SJSA1 (cell line): ENCODE data around the gene ST6GALNAC3. TPM values are rescaled to one million over a fixed set of nuclear protein-coding genes. Genes with fewer than 3 reads are reported as not detected.
A peak's percentile ranks its signal among the peaks of the same experiment; 100 is the strongest.

ENCODE experiments used
- DNase-seq, 2 experiments: peaks; one replicate each; pipeline ENCODE4 v3.0.0-alpha.2; 2015 to 2020; ENCODE audit warnings: low spot score in 2 of 2, low read depth in 1 of 2
- H3K27ac ChIP-seq: fragments of 250-450 bp; sonication (Bioruptor Pico); 2 replicates; pipeline ENCODE4 v1.5.1; 2020; ENCODE audit warnings: mild to moderate bottlenecking, moderate library complexity
- H3K27me3 ChIP-seq: fragments of 250-450 bp; sonication (Bioruptor Pico); replicated peaks from 2 replicates; pipeline ENCODE4 v1.5.1; 2020; ENCODE audit warnings: mild to moderate bottlenecking, moderate library complexity
- H3K36me3 ChIP-seq: fragments of 250-450 bp; sonication (Bioruptor Pico); 2 replicates; pipeline ENCODE4 v1.5.1; 2020; ENCODE audit warnings: mild to moderate bottlenecking
- H3K4me1 ChIP-seq: fragments of 250-450 bp; sonication (Bioruptor Pico); replicated peaks from 2 replicates; pipeline ENCODE4 v1.6.1; 2021; ENCODE audit warnings: mild to moderate bottlenecking
- H3K4me3 ChIP-seq: fragments of 250-450 bp; sonication (Bioruptor Pico); 2 replicates; pipeline ENCODE4 v1.5.1; 2020; ENCODE audit warnings: mild to moderate bottlenecking
- H3K9me3 ChIP-seq: fragments of 250-450 bp; sonication (Bioruptor Pico); replicated peaks from 2 replicates; pipeline ENCODE4 v1.5.1; 2020; ENCODE audit warnings: mild to moderate bottlenecking
- total RNA-seq: library from RNA; depleted of rRNA; stranded (reverse); fragments of >200 nt; shearing (Covaris generic); gene quantifications from 2 replicates; pipeline ENCODE4 v1.2.3, GENCODE V29; 2014

The ST6GALNAC3 gene
- total RNA-seq, 1 experiment from 2014 or later = 5.1 TPM

GRCh38 chr1:76247261-76247852, 172.8 kb downstream of the ST6GALNAC3 start:
- Histone ChIP-seq H3K9me3 (0 out of 2 replicates have a peak, but pooled peaks cover 2% of the 10 kb centered on the region), H3K4me3 (no peak overlapping the region), H3K27ac (no peak overlapping the region), H3K27me3 (no peaks in the 10 kb centered on the region), H3K36me3 (no peaks in the 10 kb centered on the region), H3K4me1 (no peaks in the 10 kb centered on the region)
- DNase-seq = no peak

GRCh38 chr1:76250271-76250670, 175.7 kb downstream of the ST6GALNAC3 start:
- Histone ChIP-seq H3K27me3 (no peaks in the 10 kb centered on the region), H3K4me3 (no peak overlapping the region), H3K27ac (no peak overlapping the region), H3K36me3 (no peaks in the 10 kb centered on the region), H3K4me1 (peaks cover 17% of the 10 kb centered on the region), H3K9me3 (no peaks in the 10 kb centered on the region)
- DNase-seq = no peak

GRCh38 chr1:76252431-76252830, 177.9 kb downstream of the ST6GALNAC3 start:
- H3K4me1 ChIP-seq = peaks cover 20% of the 10 kb centered on the region
- no peak overlapping the region for H3K27ac ChIP-seq
- no peak overlapping the region for H3K4me3 ChIP-seq
- no peaks in the 10 kb centered on the region for H3K36me3 ChIP-seq
- no peaks in the 10 kb centered on the region for H3K9me3 ChIP-seq
- DNase-seq = no peak
- H3K27me3 ChIP-seq = no peaks in the 10 kb centered on the region

GRCh38 chr1:76254104-76255030, 179.8 kb downstream of the ST6GALNAC3 start:
- Histone ChIP-seq H3K27ac (peak overlapping the region; percentile 49), H3K4me3 (no peak overlapping the region), H3K4me1 (peaks cover 20% of the 10 kb centered on the region), H3K27me3 (no peaks in the 10 kb centered on the region), H3K36me3 (no peaks in the 10 kb centered on the region), H3K9me3 (no peaks in the 10 kb centered on the region)
- DNase-seq = peak in 1 of 2 experiments; percentile 25

- H3K4me3 ChIP-seq = no peak overlapping the region
- H3K4me1 ChIP-seq = peaks cover 20% of the 10 kb centered on the region
- H3K27ac ChIP-seq = no peak overlapping the region
- H3K27me3 ChIP-seq = no peaks in the 10 kb centered on the region
- no peaks in the 10 kb centered on the region for H3K36me3 ChIP-seq
- H3K9me3 ChIP-seq = no peaks in the 10 kb centered on the region
- no peak for DNase-seq
Measured at GRCh38 chr1:76256289-76257223, 182.0 kb downstream of the ST6GALNAC3 start.

- H3K4me3 ChIP-seq = no peak overlapping the region
- H3K27ac ChIP-seq = no peak overlapping the region
- H3K9me3 ChIP-seq = no peaks in the 10 kb centered on the region
- no peak for DNase-seq
- peaks cover 20% of the 10 kb centered on the region for H3K4me1 ChIP-seq
- H3K36me3 ChIP-seq = no peaks in the 10 kb centered on the region
- no peaks in the 10 kb centered on the region for H3K27me3 ChIP-seq
Measured at GRCh38 chr1:76257823-76258222, 183.3 kb downstream of the ST6GALNAC3 start.

- Histone ChIP-seq H3K4me1 (peaks cover 13% of the 10 kb centered on the region), H3K27me3 (no peaks in the 10 kb centered on the region), H3K27ac (no peak overlapping the region), H3K36me3 (no peaks in the 10 kb centered on the region), H3K9me3 (no peaks in the 10 kb centered on the region), H3K4me3 (no peak overlapping the region)
- no peak for DNase-seq
Measured at GRCh38 chr1:76259270-76259669, 184.7 kb downstream of the ST6GALNAC3 start.

- H3K9me3 ChIP-seq = no peaks in the 10 kb centered on the region
Measured at GRCh38 chr1:76260279-76260678, 185.7 kb downstream of the ST6GALNAC3 start.

GRCh38 chr1:76262601-76263000, 188.1 kb downstream of the ST6GALNAC3 start:
- H3K36me3 ChIP-seq = no peaks in the 10 kb centered on the region
- H3K4me1 ChIP-seq = no peaks in the 10 kb centered on the region
- no peak overlapping the region for H3K4me3 ChIP-seq
- H3K27me3 ChIP-seq = no peaks in the 10 kb centered on the region
- H3K9me3 ChIP-seq = no peaks in the 10 kb centered on the region
- H3K27ac ChIP-seq = no peak overlapping the region
- DNase-seq = no peak

More at GRCh38 chr1:76260279-76260678, 185.7 kb downstream of the ST6GALNAC3 start:
- H3K4me1 ChIP-seq = peaks cover 3% of the 10 kb centered on the region
- no peak overlapping the region for H3K27ac ChIP-seq
- no peaks in the 10 kb centered on the region for H3K27me3 ChIP-seq
- DNase-seq = no peak
- H3K36me3 ChIP-seq = no peaks in the 10 kb centered on the region
- no peak overlapping the region for H3K4me3 ChIP-seq

GRCh38 chr1:76264642-76265041, 190.1 kb downstream of the ST6GALNAC3 start:
- H3K9me3 ChIP-seq = no peaks in the 10 kb centered on the region
- H3K27ac ChIP-seq = no peak overlapping the region
- no peaks in the 10 kb centered on the region for H3K27me3 ChIP-seq

GRCh38 chr1:76266762-76267161, 192.2 kb downstream of the ST6GALNAC3 start:
- DNase-seq = no peak
- no peaks in the 10 kb centered on the region for H3K27me3 ChIP-seq
- H3K9me3 ChIP-seq = no peaks in the 10 kb centered on the region
- H3K4me3 ChIP-seq = no peak overlapping the region
- H3K36me3 ChIP-seq = no peaks in the 10 kb centered on the region
- H3K27ac ChIP-seq = no peak overlapping the region
- no peaks in the 10 kb centered on the region for H3K4me1 ChIP-seq

More at GRCh38 chr1:76264642-76265041, 190.1 kb downstream of the ST6GALNAC3 start:
- Histone ChIP-seq H3K36me3 (no peaks in the 10 kb centered on the region), H3K4me1 (no peaks in the 10 kb centered on the region), H3K4me3 (no peak overlapping the region)
- DNase-seq = no peak

- no peak for DNase-seq
- no peaks in the 10 kb centered on the region for H3K9me3 ChIP-seq
- no peak overlapping the region for H3K27ac ChIP-seq
- H3K27me3 ChIP-seq = no peaks in the 10 kb centered on the region
- H3K4me3 ChIP-seq = no peak overlapping the region
- H3K4me1 ChIP-seq = no peaks in the 10 kb centered on the region
- no peaks in the 10 kb centered on the region for H3K36me3 ChIP-seq
Measured at GRCh38 chr1:76267631-76268030, 193.1 kb downstream of the ST6GALNAC3 start.

- Histone ChIP-seq H3K36me3 (no peaks in the 10 kb centered on the region), H3K9me3 (no peaks in the 10 kb centered on the region), H3K27ac (no peak overlapping the region), H3K4me3 (no peak overlapping the region), H3K27me3 (no peaks in the 10 kb centered on the region), H3K4me1 (no peaks in the 10 kb centered on the region)
- no peak for DNase-seq
Measured at GRCh38 chr1:76268341-76268740, 193.8 kb downstream of the ST6GALNAC3 start.
